Upper lobe of left lung (tissue), 6 donors: ENCODE results near the gene CMTR1. TPM values are rescaled to one million over a fixed set of nuclear protein-coding genes. Genes with fewer than 3 reads are reported as not detected.

Source experiments
- ATAC-seq, 2 donors: fragments of 200-7000 bp; cut with Tn5 transposase; one replicate each; pipeline ENCODE4 v1.9.1; 2022; ENCODE audit warnings: mild to moderate bottlenecking in 2 of 2, moderate library complexity in 2 of 2; ENCODE audit not compliant: low FRiP score in 2 of 2
- DNase-seq, 2 donors: peaks; one replicate each; pipeline ENCODE4 v3.0.0-alpha.2; 2019 to 2020
- H3K27ac ChIP-seq, 4 donors: fragments of 200-600 bp; sonication (generic); one replicate each; pipeline ENCODE4 v1.5.1; 2016 to 2019
- H3K27me3 ChIP-seq, 4 donors: fragments of 200-600 bp; sonication (generic); one replicate each; pipeline ENCODE4 v1.5.1; 2017 to 2019
- H3K36me3 ChIP-seq, 4 donors: fragments of 200-600 bp; sonication (generic); one replicate each; pipeline ENCODE4 v1.5.1; 2016 to 2019
- H3K4me1 ChIP-seq, 4 donors: fragments of 200-600 bp; sonication (generic); one replicate each; pipeline ENCODE4 v1.5.1; 2018 to 2019
- H3K4me3 ChIP-seq, 4 donors: fragments of 200-600 bp; sonication (generic); one replicate each; pipeline ENCODE4 v1.5.1; 2017 to 2019; ENCODE audit warnings: mild to moderate bottlenecking in 2 of 4, moderate library complexity in 1 of 4
- H3K9me3 ChIP-seq, 4 donors: fragments of 200-600 bp; sonication (generic); one replicate each; pipeline ENCODE4 v1.5.1; 2018 to 2019
- EP300 ChIP-seq, 4 donors: sonication (generic); formaldehyde crosslinking; IDR thresholded peaks; one replicate each; pipeline ENCODE4 v1.5.1; 2017; ENCODE audit warnings: antibody characterized with exemption in 4 of 4, control low read depth in 2 of 4
- POLR2A ChIP-seq, 4 donors: fragments of 450-650 bp; IDR thresholded peaks; one replicate each; pipeline ENCODE4 v1.5.1; 2016 to 2017; ENCODE audit warnings: antibody characterized with exemption in 4 of 4, mild to moderate bottlenecking in 2 of 4
- POLR2AphosphoS5 ChIP-seq, 2 donors: sonication (generic); formaldehyde crosslinking; IDR thresholded peaks; one replicate each; pipeline ENCODE4 v1.5.1; 2017; ENCODE audit warnings: antibody characterized with exemption in 2 of 2
- WGBS, 2 donors: methylation state at CpG; one replicate each; pipeline ENCODE4 v1.1.5; 2017 to 2018; 5-methylcytosine and 5-hydroxymethylcytosine counted together
- total RNA-seq, 6 donors: library from RNA; depleted of rRNA in 4 of 6; stranded (reverse); fragments of >200 nt in 4 of 6; gene quantifications; one replicate each; pipeline versions ENCODE4 v1.1.0 to v1.2.1, GENCODE V29; 2016 to 2021
- TF ChIP-seq, protein P1 (sequence below), 6 experiments: fragments of 450-650 bp in 4 of 6; fragments of 200-600 bp in 2 of 6; sonication (generic) in 2 of 6; IDR thresholded peaks; one replicate each; pipeline ENCODE4 v1.5.1; 2016 to 2019; ENCODE audit warnings: antibody characterized with exemption in 6 of 6
- donor health status: DM: no; HTN: no; CAD: no; lungs with moderate emphysema.
- donor health status: DM: no; HTN: yes; CAD: no; lungs with severe emphysema.

CMTR1 gene
- total RNA-seq, 6 donors from 2014 or later, result 34.5 to 80.7 (median 38.1) TPM

DNA sequence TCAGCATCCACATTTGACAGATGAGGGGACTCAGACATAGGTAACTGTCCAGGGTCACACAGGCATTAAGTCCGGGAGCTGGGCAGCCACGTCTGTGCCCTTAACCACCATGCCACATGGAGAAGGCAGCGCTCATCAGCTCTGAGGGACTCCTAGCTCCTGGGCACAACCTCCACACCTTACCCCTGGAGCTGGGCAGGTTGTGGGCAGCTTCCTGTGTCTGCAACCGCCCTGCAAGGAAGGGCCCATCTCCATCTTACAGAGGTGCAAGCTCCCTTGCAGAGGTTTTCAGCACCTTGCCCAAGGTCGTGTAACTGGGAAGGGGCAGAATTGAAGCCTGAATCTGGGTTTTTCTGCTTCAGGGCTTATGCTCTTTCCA lies 58.8 kb downstream of the CMTR1 start:
- no peak overlapping the region for H3K27ac ChIP-seq
- TF ChIP-seq, protein P1, sequence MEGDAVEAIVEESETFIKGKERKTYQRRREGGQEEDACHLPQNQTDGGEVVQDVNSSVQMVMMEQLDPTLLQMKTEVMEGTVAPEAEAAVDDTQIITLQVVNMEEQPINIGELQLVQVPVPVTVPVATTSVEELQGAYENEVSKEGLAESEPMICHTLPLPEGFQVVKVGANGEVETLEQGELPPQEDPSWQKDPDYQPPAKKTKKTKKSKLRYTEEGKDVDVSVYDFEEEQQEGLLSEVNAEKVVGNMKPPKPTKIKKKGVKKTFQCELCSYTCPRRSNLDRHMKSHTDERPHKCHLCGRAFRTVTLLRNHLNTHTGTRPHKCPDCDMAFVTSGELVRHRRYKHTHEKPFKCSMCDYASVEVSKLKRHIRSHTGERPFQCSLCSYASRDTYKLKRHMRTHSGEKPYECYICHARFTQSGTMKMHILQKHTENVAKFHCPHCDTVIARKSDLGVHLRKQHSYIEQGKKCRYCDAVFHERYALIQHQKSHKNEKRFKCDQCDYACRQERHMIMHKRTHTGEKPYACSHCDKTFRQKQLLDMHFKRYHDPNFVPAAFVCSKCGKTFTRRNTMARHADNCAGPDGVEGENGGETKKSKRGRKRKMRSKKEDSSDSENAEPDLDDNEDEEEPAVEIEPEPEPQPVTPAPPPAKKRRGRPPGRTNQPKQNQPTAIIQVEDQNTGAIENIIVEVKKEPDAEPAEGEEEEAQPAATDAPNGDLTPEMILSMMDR (IDR thresholded peaks at IDR 0.05), result no peak
- TF ChIP-seq POLR2A (IDR thresholded peaks at IDR 0.05) (no peak), POLR2AphosphoS5 (IDR thresholded peaks at IDR 0.05) (no peak), EP300 (IDR thresholded peaks at IDR 0.05) (no peak)
- H3K9me3 ChIP-seq, result no peaks in the 10 kb centered on the region
- H3K4me1 ChIP-seq, result peaks cover 0 to 2% (median 0%) of the 10 kb centered on the region in 4 donors
- WGBS, 2 donors, result 84 to 88% methylated on average over 5 of the region's 5 CpGs
- H3K4me3 ChIP-seq, result no peak overlapping the region
- H3K36me3 ChIP-seq, result no peaks in the 10 kb centered on the region
- ATAC-seq, result no peak
- H3K27me3 ChIP-seq, result no peaks in the 10 kb centered on the region
- no peak for DNase-seq

DNA sequence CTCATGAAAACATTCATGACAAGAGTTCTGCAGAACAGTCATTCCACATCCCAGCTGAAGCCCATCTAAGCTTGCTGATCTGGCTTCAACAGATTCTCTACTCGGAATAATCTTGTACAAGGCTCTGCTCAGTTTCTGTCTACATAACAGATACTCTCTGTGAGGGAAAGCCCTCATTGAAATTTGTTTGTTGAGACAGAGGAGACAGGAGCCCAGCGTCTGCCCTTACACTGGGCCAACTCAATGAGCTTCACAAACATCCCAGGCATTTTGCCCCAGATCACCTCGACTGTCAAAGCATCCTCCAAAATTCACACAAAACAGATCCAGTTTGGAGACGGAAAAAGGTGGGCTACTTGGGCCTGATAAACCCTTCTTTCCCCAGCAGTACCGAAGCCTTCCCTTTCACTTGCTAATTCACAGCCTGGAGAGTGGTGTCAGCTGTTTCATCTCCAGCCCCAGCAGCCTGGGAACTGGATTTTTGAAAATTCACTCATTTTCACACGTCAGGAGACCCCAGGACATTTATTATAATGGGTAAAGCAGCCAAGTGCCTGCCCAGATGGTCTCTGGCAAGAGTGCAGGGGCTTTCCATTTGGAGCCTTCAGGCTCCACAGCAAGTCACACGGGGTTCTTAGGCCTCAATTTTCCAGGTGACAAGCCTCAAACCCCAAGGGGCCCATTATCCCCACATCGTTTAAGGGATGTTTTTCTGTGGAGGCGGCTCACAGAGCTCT lies 59.4 kb downstream of the CMTR1 start:
- Histone ChIP-seq H3K27me3 (no peaks in the 10 kb centered on the region), H3K36me3 (no peaks in the 10 kb centered on the region), H3K9me3 (no peaks in the 10 kb centered on the region), H3K4me3 (no peak overlapping the region), H3K4me1 (peaks cover 0 to 2% (median 0%) of the 10 kb centered on the region in 4 donors), H3K27ac (no peak overlapping the region)
- DNase-seq (no peak), ATAC-seq (no peak)
- 58 to 69% methylated on average over 8 to 9 of the region's 9 CpGs for WGBS, 2 donors
- no peak for TF ChIP-seq POLR2AphosphoS5 (IDR thresholded peaks at IDR 0.05)
- TF ChIP-seq, protein P1 (IDR thresholded peaks at IDR 0.05), result no peak
- TF ChIP-seq POLR2A (IDR thresholded peaks at IDR 0.05), result no peak
- no peak for TF ChIP-seq EP300 (IDR thresholded peaks at IDR 0.05)

DNA sequence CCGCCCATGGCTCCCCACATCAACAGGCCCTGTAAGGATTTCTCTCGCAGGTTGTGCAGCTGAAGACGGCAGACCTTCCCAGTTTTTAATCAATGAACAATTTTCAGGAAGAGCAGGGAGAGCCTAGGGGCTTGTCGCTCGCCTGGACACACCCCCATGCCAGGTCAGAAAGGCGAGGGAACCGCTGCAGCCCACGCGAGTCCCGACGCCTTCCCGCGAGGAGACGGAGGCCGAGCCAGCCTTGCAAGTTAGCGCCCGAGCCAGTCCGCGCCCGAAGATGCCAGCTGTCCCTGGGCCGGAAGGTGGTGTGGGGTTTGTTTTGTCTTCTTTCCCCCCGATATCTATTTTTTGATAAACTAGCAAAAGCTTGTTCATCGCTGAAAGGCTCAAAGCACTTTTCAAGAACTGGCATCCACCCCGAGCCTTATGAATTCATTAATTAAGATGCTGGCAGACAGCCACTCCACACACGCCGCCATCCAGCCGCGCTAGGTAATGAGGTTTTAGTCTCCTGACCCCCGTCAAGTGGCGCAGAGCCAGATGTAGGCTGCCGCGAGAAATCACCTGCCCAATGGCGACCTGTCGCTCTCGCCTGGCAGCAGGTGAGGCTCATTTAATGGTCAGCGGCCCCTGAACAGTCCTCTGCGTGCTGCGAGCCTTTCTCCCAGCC lies 60.1 kb downstream of the CMTR1 start:
- H3K4me1 ChIP-seq, result peaks cover 0 to 2% (median 0%) of the 10 kb centered on the region in 4 donors
- ATAC-seq (no peak), DNase-seq (no peak)
- H3K27me3 ChIP-seq, result no peaks in the 10 kb centered on the region
- TF ChIP-seq POLR2AphosphoS5 (IDR thresholded peaks at IDR 0.05), result no peak
- TF ChIP-seq POLR2A (IDR thresholded peaks at IDR 0.05), result no peak
- no peak for TF ChIP-seq EP300 (IDR thresholded peaks at IDR 0.05)
- TF ChIP-seq, protein P1 (IDR thresholded peaks at IDR 0.05), result no peak
- WGBS, 2 donors, result 86 to 90% methylated on average over 37 to 38 of the region's 38 CpGs
- H3K36me3 ChIP-seq, result no peaks in the 10 kb centered on the region
- no peak overlapping the region for H3K4me3 ChIP-seq
- no peak overlapping the region for H3K27ac ChIP-seq
- H3K9me3 ChIP-seq, result no peaks in the 10 kb centered on the region

DNA sequence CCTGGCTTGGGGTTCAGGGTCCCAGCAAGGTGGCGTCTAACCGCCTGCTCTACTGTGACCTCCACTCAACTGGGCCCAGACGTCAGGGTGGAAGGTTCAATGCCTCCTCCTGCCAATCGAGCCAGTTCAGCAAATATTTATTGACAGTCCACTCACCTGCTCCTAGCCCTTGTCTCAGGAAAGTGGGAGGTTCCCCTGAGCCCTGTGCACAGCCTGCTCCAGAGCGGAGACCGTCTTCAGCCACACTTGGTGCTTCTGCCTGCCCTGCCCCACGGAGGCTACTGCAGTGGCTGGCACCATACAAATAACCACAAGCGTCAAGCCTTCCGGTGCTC lies 60.6 kb downstream of the CMTR1 start:
- Histone ChIP-seq H3K27me3 (no peaks in the 10 kb centered on the region), H3K27ac (no peak overlapping the region), H3K4me3 (no peak overlapping the region), H3K4me1 (peaks cover 0 to 2% (median under 1%) of the 10 kb centered on the region in 4 donors), H3K9me3 (no peaks in the 10 kb centered on the region), H3K36me3 (no peaks in the 10 kb centered on the region)
- DNase-seq (no peak), ATAC-seq (no peak)
- 90% methylated on average over 7 to 9 of the region's 9 CpGs for WGBS, 2 donors
- TF ChIP-seq POLR2AphosphoS5 (IDR thresholded peaks at IDR 0.05), result no peak
- TF ChIP-seq, protein P1 (IDR thresholded peaks at IDR 0.05), result no peak
